Measurements from ENCODE around the gene FGF19. TPM values are rescaled to one million over a fixed set of nuclear protein-coding genes. Genes with fewer than 3 reads are reported as not detected.
"Not testable (repeated sequence)": the region's sequence is repeated elsewhere in the genome, so short reads cannot be mapped to it uniquely, and the experiment has no call there.

FGF19 gene
- total and polyA plus RNA-seq, 2 donors from 2014 or later, result not detected

- FAIRE-seq, result no peak
- DNase-seq, result no peak
- intact Hi-C loops (cut with DNase I), result loop anchor here (10.0 kb wide), 1 partner anchor 505 kb away; no protein-coding TSS in a partner anchor
Observed at GRCh38 chr11:69689484-69690319, 14.1 kb downstream of the FGF19 start.

GRCh38 chr11:69687969-69688771, 15.7 kb downstream of the FGF19 start:
- H3K4me3 ChIP-seq (ENCODE audit: low read length in 3 of 3); intact Hi-C loops (cut with DNase I); H3K4me1 ChIP-seq (ENCODE audit: control insufficient read depth in 2 of 3, insufficient read depth in 2 of 3, low read depth in 1 of 3, low read length in 3 of 3); H3K9ac ChIP-seq (ENCODE audit: low read length in 3 of 3); H3K36me3 ChIP-seq (ENCODE audit: control insufficient read depth in 2 of 3, insufficient read depth in 3 of 3, low read length in 3 of 3); DNase-seq; H3K27ac ChIP-seq (ENCODE audit: low read depth in 2 of 2, low read length in 2 of 2); H3K9me3 ChIP-seq (ENCODE audit: control insufficient read depth in 2 of 3, insufficient read depth in 1 of 3, low read length in 3 of 3); FAIRE-seq; H3K27me3 ChIP-seq (ENCODE audit: control insufficient read depth, insufficient read depth, low read length): not testable (repeated sequence)

More at GRCh38 chr11:69689484-69690319, 14.1 kb downstream of the FGF19 start:
- TF ChIP-seq, protein P1, sequence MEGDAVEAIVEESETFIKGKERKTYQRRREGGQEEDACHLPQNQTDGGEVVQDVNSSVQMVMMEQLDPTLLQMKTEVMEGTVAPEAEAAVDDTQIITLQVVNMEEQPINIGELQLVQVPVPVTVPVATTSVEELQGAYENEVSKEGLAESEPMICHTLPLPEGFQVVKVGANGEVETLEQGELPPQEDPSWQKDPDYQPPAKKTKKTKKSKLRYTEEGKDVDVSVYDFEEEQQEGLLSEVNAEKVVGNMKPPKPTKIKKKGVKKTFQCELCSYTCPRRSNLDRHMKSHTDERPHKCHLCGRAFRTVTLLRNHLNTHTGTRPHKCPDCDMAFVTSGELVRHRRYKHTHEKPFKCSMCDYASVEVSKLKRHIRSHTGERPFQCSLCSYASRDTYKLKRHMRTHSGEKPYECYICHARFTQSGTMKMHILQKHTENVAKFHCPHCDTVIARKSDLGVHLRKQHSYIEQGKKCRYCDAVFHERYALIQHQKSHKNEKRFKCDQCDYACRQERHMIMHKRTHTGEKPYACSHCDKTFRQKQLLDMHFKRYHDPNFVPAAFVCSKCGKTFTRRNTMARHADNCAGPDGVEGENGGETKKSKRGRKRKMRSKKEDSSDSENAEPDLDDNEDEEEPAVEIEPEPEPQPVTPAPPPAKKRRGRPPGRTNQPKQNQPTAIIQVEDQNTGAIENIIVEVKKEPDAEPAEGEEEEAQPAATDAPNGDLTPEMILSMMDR (IDR thresholded peaks at IDR 0.05; ENCODE audit: borderline replicate concordance, extremely low read depth, insufficient read depth), result no peak
- H3K36me3 ChIP-seq (ENCODE audit: control insufficient read depth in 2 of 3, insufficient read depth in 3 of 3, low read length in 3 of 3), result no peaks in the 10 kb centered on the region
- H3K9me3 ChIP-seq (ENCODE audit: control insufficient read depth in 2 of 3, insufficient read depth in 1 of 3, low read length in 3 of 3), result no peaks in the 10 kb centered on the region
- H3K27ac ChIP-seq (ENCODE audit: low read depth in 2 of 2, low read length in 2 of 2), result no peak overlapping the region
- no peaks in the 10 kb centered on the region for H3K4me1 ChIP-seq (ENCODE audit: control insufficient read depth in 2 of 3, insufficient read depth in 2 of 3, low read depth in 1 of 3, low read length in 3 of 3)
- no peak overlapping the region for H3K9ac ChIP-seq (ENCODE audit: low read length in 3 of 3)
- H3K27me3 ChIP-seq (ENCODE audit: control insufficient read depth, insufficient read depth, low read length), result no peaks in the 10 kb centered on the region
- no peak overlapping the region for H3K4me3 ChIP-seq (ENCODE audit: low read length in 3 of 3)

DNA sequence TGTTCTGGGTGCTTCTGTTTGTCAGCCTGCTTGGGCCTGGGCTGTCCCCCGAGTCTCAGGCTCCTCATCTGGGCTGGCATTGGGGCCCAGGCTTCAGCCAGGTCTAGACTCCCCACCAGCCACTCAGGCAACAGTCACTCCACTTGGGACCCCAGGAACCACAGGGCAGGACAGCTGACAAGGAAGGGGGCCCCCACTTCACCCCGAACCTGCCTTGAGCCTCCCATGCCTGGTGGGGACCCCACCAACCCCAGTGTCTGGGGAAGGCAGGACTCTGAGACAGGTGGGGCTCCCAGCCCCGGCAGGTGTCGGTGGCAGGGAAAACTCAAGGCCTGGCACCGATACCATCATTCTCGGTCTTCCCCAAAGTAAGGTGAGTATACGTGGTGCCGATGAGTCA, 17.0 kb downstream of the FGF19 start:
- DNase-seq (no peak), FAIRE-seq (no peak)
- H3K4me3 ChIP-seq (ENCODE audit: low read length in 3 of 3), result no peak overlapping the region
- TF ChIP-seq, protein P1 (IDR thresholded peaks at IDR 0.05; ENCODE audit: borderline replicate concordance, extremely low read depth, insufficient read depth), result no peak
- intact Hi-C loops (cut with DNase I), result no loop called here
- H3K4me1 ChIP-seq (ENCODE audit: control insufficient read depth in 2 of 3, insufficient read depth in 2 of 3, low read depth in 1 of 3, low read length in 3 of 3), result no peaks in the 10 kb centered on the region
- no peaks in the 10 kb centered on the region for H3K27me3 ChIP-seq (ENCODE audit: control insufficient read depth, insufficient read depth, low read length)
- H3K9ac ChIP-seq (ENCODE audit: low read length in 3 of 3), result no peak overlapping the region
- H3K9me3 ChIP-seq (ENCODE audit: control insufficient read depth in 2 of 3, insufficient read depth in 1 of 3, low read length in 3 of 3), result no peaks in the 10 kb centered on the region
- no peak overlapping the region for H3K27ac ChIP-seq (ENCODE audit: low read depth in 2 of 2, low read length in 2 of 2)
- no peaks in the 10 kb centered on the region for H3K36me3 ChIP-seq (ENCODE audit: control insufficient read depth in 2 of 3, insufficient read depth in 3 of 3, low read length in 3 of 3)

DNA sequence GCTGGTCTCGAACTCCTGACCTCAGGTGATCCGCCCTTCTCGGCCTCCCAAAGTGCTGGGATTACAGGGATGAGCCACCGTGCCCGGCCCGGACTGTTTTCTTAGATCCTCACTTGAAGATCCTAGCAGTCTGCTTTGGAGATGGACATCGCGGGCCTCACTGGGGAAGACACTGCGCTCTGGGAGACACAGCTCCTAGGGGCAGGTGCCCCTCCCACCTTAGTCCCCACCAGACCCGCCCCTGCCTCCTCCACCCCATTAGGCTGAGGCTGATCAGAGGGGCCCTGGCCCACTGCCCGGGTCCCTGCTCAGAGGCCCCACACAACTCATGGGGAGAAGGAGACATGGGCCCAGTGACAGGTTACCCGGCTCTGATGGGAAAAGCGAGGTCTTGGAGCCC, 17.4 kb downstream of the FGF19 start:
- intact Hi-C loops (cut with DNase I), result no loop called here
- DNase-seq, result no peak

More for the DNA sequence above, 17.4 kb downstream of the FGF19 start:
- Histone ChIP-seq H3K27me3 (ENCODE audit: control insufficient read depth, insufficient read depth, low read length) (no peaks in the 10 kb centered on the region), H3K27ac (ENCODE audit: low read depth in 2 of 2, low read length in 2 of 2) (no peak overlapping the region), H3K9ac (ENCODE audit: low read length in 3 of 3) (no peak overlapping the region), H3K9me3 (ENCODE audit: control insufficient read depth in 2 of 3, insufficient read depth in 1 of 3, low read length in 3 of 3) (no peaks in the 10 kb centered on the region), H3K36me3 (ENCODE audit: control insufficient read depth in 2 of 3, insufficient read depth in 3 of 3, low read length in 3 of 3) (no peaks in the 10 kb centered on the region), H3K4me3 (ENCODE audit: low read length in 3 of 3) (no peak overlapping the region), H3K4me1 (ENCODE audit: control insufficient read depth in 2 of 3, insufficient read depth in 2 of 3, low read depth in 1 of 3, low read length in 3 of 3) (no peaks in the 10 kb centered on the region)
- TF ChIP-seq, protein P1 (IDR thresholded peaks at IDR 0.05; ENCODE audit: borderline replicate concordance, extremely low read depth, insufficient read depth), result no peak
- no peak for FAIRE-seq

Measured in kidney (tissue), 14 donors.